DOHH2 (cell line): Measurements from ENCODE around the gene SRD5A1.

Experiments
- H3F3A ChIP-seq: fragments of 200-600 bp; sonication (generic), shearing (Covaris generic); 2 replicates; pipeline ENCODE4 v1.6.0; 2016; ENCODE audit warnings: antibody characterized with exemption, mild to moderate bottlenecking; ENCODE audit not compliant: control insufficient read depth, insufficient read depth
- H3K27ac ChIP-seq: fragments of 200-600 bp; sonication (generic); 2 replicates; pipeline ENCODE4 v1.5.1; 2014; ENCODE audit warnings: low read depth, mild to moderate bottlenecking, low read length, moderate library complexity
- H3K27me3 ChIP-seq: fragments of 200-600 bp; sonication (generic); 2 replicates; pipeline ENCODE4 v1.6.1; 2014; ENCODE audit warnings: mild to moderate bottlenecking, low read length, mixed read lengths; ENCODE audit not compliant: control insufficient read depth
- H3K36me3 ChIP-seq: fragments of 200-600 bp; sonication (generic); 2 replicates; pipeline ENCODE4 v1.6.1; 2014; ENCODE audit warnings: mild to moderate bottlenecking, low read length, moderate library complexity, mixed read lengths; ENCODE audit not compliant: control insufficient read depth
- H3K4me1 ChIP-seq: fragments of 200-600 bp; sonication (generic); 2 replicates; pipeline ENCODE4 v1.6.1; 2014; ENCODE audit warnings: mild to moderate bottlenecking, low read length, mixed read lengths; ENCODE audit not compliant: control insufficient read depth
- H3K4me2 ChIP-seq: fragments of 200-600 bp; sonication (generic); 2 replicates; pipeline ENCODE4 v1.6.0; 2014; ENCODE audit warnings: mild to moderate bottlenecking, low read length, moderate library complexity
- H3K4me3 ChIP-seq: fragments of 200-600 bp; sonication (generic); 2 replicates; pipeline ENCODE4 v1.5.1; 2014; ENCODE audit warnings: mild to moderate bottlenecking, low read length, mixed read lengths
- H3K79me2 ChIP-seq: fragments of 200-600 bp; sonication (generic); 2 replicates; pipeline ENCODE4 v1.6.1; 2014; ENCODE audit warnings: mild to moderate bottlenecking, low read length, mixed read lengths; ENCODE audit not compliant: control insufficient read depth
- H3K9me2 ChIP-seq: fragments of 200-600 bp; sonication (generic); replicated peaks from 2 replicates; pipeline ENCODE4 v1.6.1; 2014; ENCODE audit warnings: mild to moderate bottlenecking, low read length, mixed read lengths; ENCODE audit not compliant: control insufficient read depth
- H3K9me3 ChIP-seq: fragments of 200-600 bp; sonication (generic); 2 replicates; pipeline ENCODE4 v1.6.1; 2014; ENCODE audit warnings: antibody characterized with exemption, low read length, mixed read lengths; ENCODE audit not compliant: control insufficient read depth, insufficient read depth
- H4K20me1 ChIP-seq: fragments of 200-600 bp; sonication (generic); 2 replicates; pipeline ENCODE4 v1.6.0; 2014; ENCODE audit warnings: low read depth, mild to moderate bottlenecking, antibody characterized with exemption, low read length, moderate library complexity; ENCODE audit not compliant: control insufficient read depth, insufficient read depth
- EZH2phosphoT487 ChIP-seq: fragments of 200-600 bp; sonication (generic); IDR thresholded peaks from 2 replicates; pipeline ENCODE4 v1.6.1; 2017; ENCODE audit warnings: borderline replicate concordance, mild to moderate bottlenecking, antibody characterized with exemption, low read length, moderate library complexity, mixed read lengths
- TF ChIP-seq, protein P1 (sequence below): fragments of 200-600 bp; sonication (generic); IDR thresholded peaks from one replicate; pipeline ENCODE4 v1.5.1; 2014; ENCODE audit warnings: antibody characterized with exemption, mild to moderate bottlenecking, low read depth, low read length; ENCODE audit not compliant: poor library complexity, severe bottlenecking

SRD5A1 gene

DNA sequence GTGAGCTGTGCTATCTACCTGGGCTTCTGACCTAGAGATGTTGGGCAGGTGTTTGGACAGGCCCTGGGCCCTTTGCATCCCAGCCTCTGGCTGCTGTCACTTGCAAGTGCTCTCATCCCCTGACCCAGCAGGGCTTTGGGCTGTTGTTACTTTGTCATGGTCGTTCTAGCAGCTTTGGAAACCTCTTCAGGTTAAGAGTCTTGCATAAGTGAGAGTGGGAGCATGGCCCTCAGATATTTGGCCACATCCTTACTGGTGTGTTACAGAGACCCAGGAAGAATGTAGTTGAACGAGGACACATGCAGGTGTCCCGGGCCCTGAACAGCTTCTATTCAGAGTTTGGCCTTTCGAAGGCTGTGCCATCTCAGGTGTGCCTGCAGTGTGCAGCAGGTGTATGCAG, 84.4 kb downstream of the SRD5A1 start:
- H3K9me2 ChIP-seq, result no peaks in the 10 kb centered on the region
- H3K27ac ChIP-seq, result no peak overlapping the region
- peaks cover 74% of the 10 kb centered on the region for H3K4me1 ChIP-seq
- H3K36me3 ChIP-seq, result peaks cover 71% of the 10 kb centered on the region
- no peak for TF ChIP-seq EZH2phosphoT487
- H3K27me3 ChIP-seq, result no peaks in the 10 kb centered on the region
- H3K4me2 ChIP-seq, result peak overlapping the region; percentile 94
- H3F3A ChIP-seq, result no peaks in the 10 kb centered on the region
- H4K20me1 ChIP-seq, result peaks cover 65% of the 10 kb centered on the region
- peak overlapping the region; percentile 81 for H3K4me3 ChIP-seq
- no peaks in the 10 kb centered on the region for H3K9me3 ChIP-seq
- H3K79me2 ChIP-seq, result peaks cover 87% of the 10 kb centered on the region

DNA sequence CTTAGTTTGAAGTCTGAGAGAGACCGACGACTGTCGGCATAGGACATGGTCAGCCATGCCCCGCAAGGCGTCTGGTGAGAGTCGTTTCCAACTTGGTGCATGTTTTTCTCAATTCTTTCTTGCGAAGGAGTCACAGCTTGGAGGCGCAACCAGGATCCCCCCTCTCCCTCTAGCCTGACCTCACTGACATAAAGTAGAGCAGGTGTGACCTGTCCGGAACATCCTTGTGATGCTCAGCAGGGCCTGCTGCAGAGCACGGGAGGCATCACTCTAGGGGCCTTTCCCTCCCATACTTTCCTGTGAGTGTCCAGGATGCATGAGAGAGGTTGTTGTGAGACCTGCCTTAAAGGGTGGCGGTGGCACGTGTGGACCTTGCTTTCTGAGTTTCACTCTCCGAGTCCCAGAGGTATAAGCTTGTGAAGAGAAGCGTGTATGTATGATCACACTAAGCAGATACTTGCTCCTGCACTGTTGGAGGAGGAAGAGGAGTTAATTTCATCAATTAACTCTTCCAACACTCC, 85.0 kb downstream of the SRD5A1 start:
- Histone ChIP-seq H3K4me1 (peaks cover 78% of the 10 kb centered on the region), H3K4me2 (peak overlapping the region; percentile 94), H3K79me2 (peaks cover 92% of the 10 kb centered on the region), H3K9me2 (no peaks in the 10 kb centered on the region), H4K20me1 (peaks cover 69% of the 10 kb centered on the region), H3K27ac (no peak overlapping the region), H3F3A (no peaks in the 10 kb centered on the region), H3K27me3 (no peaks in the 10 kb centered on the region), H3K36me3 (peaks cover 75% of the 10 kb centered on the region), H3K4me3 (peak overlapping the region; percentile 81), H3K9me3 (no peaks in the 10 kb centered on the region)
- TF ChIP-seq, protein P1, sequence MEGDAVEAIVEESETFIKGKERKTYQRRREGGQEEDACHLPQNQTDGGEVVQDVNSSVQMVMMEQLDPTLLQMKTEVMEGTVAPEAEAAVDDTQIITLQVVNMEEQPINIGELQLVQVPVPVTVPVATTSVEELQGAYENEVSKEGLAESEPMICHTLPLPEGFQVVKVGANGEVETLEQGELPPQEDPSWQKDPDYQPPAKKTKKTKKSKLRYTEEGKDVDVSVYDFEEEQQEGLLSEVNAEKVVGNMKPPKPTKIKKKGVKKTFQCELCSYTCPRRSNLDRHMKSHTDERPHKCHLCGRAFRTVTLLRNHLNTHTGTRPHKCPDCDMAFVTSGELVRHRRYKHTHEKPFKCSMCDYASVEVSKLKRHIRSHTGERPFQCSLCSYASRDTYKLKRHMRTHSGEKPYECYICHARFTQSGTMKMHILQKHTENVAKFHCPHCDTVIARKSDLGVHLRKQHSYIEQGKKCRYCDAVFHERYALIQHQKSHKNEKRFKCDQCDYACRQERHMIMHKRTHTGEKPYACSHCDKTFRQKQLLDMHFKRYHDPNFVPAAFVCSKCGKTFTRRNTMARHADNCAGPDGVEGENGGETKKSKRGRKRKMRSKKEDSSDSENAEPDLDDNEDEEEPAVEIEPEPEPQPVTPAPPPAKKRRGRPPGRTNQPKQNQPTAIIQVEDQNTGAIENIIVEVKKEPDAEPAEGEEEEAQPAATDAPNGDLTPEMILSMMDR, result no peak
- no peak for TF ChIP-seq EZH2phosphoT487

DNA sequence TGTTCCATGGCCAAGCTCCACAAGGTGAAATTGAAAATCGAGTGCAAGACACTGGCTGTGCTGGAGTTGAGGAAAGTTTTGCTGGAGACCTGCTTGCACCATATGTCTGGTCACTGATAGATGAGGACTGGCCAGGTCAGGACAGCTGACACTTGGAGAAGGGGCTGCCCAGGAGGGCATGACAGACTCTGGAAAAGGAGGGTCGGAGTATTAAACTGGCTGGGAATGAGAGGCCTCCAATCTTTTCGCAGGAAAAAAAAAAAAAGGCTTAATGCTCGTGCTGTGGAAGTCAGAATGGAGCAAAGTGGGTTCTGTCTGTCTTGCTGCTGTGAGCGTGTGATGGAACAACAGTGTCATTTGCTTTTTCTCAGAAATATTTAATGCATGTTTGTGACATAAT, 85.5 kb downstream of the SRD5A1 start:
- Histone ChIP-seq H3K4me3 (peak overlapping the region; percentile 81; the same call in 1 of the 2 replicates), H3K27ac (no peak overlapping the region), H3K9me3 (no peaks in the 10 kb centered on the region), H3K36me3 (peaks cover 80% of the 10 kb centered on the region), H3K27me3 (no peaks in the 10 kb centered on the region), H4K20me1 (peaks cover 74% of the 10 kb centered on the region), H3F3A (no peaks in the 10 kb centered on the region), H3K9me2 (no peaks in the 10 kb centered on the region), H3K79me2 (peaks cover 97% of the 10 kb centered on the region), H3K4me2 (peak overlapping the region; percentile 94), H3K4me1 (peaks cover 78% of the 10 kb centered on the region)
- no peak for TF ChIP-seq EZH2phosphoT487
- TF ChIP-seq, protein P1, result no peak

DNA sequence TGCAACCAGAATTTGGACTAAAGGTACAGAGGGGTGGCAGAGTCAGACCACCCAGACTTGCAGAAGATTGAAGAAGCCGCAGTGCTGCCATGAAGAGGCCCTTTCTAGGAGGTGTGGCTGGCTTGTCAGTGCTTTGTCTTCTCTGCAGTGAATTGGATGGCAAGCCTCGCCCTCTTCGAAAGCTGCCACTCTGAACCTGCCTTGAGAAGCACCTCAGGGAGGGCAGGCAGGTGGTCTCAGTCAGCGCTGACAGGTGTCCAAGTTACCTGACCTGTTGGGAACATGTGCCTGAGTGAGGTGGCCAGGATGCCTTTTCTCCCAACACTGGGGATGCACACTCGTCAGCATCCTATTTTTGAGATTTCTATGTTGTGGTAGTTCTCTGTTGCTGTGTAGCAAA, 86.2 kb downstream of the SRD5A1 start:
- Histone ChIP-seq H3K36me3 (peaks cover 87% of the 10 kb centered on the region), H4K20me1 (peaks cover 79% of the 10 kb centered on the region), H3K4me3 (no peak overlapping the region), H3F3A (no peaks in the 10 kb centered on the region), H3K4me1 (peaks cover 78% of the 10 kb centered on the region), H3K4me2 (peak overlapping the region; percentile 43), H3K79me2 (peaks cover 100% of the 10 kb centered on the region), H3K27me3 (no peaks in the 10 kb centered on the region), H3K27ac (no peak overlapping the region), H3K9me2 (no peaks in the 10 kb centered on the region), H3K9me3 (no peaks in the 10 kb centered on the region)
- TF ChIP-seq, protein P1, result no peak
- TF ChIP-seq EZH2phosphoT487, result no peak
